ENCODE data around the gene PRSS8. TPM values are rescaled to one million over a fixed set of nuclear protein-coding genes. Genes with fewer than 3 reads are reported as not detected.

Gene PRSS8
- total RNA-seq, 1 donor from 2014 or later, result not detected

- Mint-ChIP-seq H3K27ac (ENCODE audit: unreplicated experiment) (no peak overlapping the region), H3K4me1 (ENCODE audit: low read depth) (peaks cover 13% of the 10 kb centered on the region), H3K4me3 (ENCODE audit: unreplicated experiment) (no peak overlapping the region), H3K27me3 (ENCODE audit: low read depth) (no peaks in the 10 kb centered on the region), H3K36me3 (ENCODE audit: low read depth) (peaks cover 10% of the 10 kb centered on the region), H3K9me3 (ENCODE audit: low read depth) (no peaks in the 10 kb centered on the region)
- no peak for TF ChIP-seq CTCF (IDR thresholded peaks at IDR 0.05)
- DNase-seq (ENCODE audit: low spot score), result no peak
Measured at GRCh38 chr16:31120129-31120528, 15.4 kb downstream of the PRSS8 start.

GRCh38 chr16:31118223-31119155, 17.0 kb downstream of the PRSS8 start:
- H3K9me3 Mint-ChIP-seq (ENCODE audit: low read depth), result no peaks in the 10 kb centered on the region
- no peaks in the 10 kb centered on the region for H3K27me3 Mint-ChIP-seq (ENCODE audit: low read depth)
- no peak for DNase-seq (ENCODE audit: low spot score)
- peaks cover 10% of the 10 kb centered on the region for H3K36me3 Mint-ChIP-seq (ENCODE audit: low read depth)
- H3K27ac Mint-ChIP-seq (ENCODE audit: unreplicated experiment), result peak overlapping the region; percentile 98
- no peak for TF ChIP-seq CTCF (IDR thresholded peaks at IDR 0.05)
- H3K4me1 Mint-ChIP-seq (ENCODE audit: low read depth), result peaks cover 13% of the 10 kb centered on the region
- peak overlapping the region; percentile 94 for H3K4me3 Mint-ChIP-seq (ENCODE audit: unreplicated experiment)

DNA sequence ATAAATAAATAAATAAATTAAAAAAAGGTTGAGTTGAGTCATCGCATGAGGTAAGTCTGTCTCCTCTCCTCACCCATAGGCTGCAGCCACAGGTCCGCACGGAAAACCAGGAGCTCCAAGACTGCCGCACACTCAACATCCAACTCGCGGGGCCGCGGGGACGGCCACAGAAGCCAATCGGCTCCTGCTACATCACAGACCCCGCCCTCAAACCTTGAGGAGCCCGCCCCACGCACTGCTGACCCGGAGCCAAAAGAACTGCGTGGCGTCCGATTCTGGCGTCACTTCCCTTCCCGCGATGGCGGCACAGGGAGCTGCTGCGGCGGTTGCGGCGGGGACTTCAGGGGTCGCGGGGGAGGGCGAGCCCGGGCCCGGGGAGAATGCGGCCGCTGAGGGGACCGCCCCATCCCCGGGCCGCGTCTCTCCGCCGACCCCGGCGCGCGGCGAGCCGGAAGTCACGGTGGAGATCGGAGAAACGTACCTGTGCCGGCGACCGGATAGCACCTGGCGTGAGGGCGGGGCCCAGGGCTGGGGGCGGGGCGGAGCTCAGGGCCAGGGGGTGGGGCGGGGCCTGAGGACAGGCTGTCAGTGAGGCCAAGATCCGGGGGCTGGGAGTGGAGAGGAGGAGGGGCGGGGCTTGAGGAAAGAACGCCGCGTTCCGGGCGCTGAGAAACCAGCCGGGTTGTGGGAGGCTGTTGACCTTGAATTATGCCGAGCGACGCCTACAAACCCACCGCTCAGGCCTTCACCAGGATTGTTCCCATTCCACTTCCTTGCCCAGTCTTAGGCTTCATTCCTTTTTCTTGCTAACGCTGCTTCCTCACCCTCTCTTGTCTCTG, 17.9 kb downstream of the PRSS8 start, which contains the start of gene KAT8:
TSS of gene KAT8 (plus strand) at position 281 of the 839 bp plus-strand sequence. CDS start at position 299, 18 bp downstream.
- peak; percentile 14 for TF ChIP-seq CTCF (IDR thresholded peaks at IDR 0.05)
- Mint-ChIP-seq H3K4me3 (ENCODE audit: unreplicated experiment) (peak within 1 kb of the TSS; percentile 94), H3K27me3 (ENCODE audit: low read depth) (no peaks in the 10 kb centered on the region), H3K4me1 (ENCODE audit: low read depth) (peaks cover 13% of the 10 kb centered on the region), H3K36me3 (ENCODE audit: low read depth) (peaks cover 10% of the 10 kb centered on the region), H3K9me3 (ENCODE audit: low read depth) (no peaks in the 10 kb centered on the region), H3K27ac (ENCODE audit: unreplicated experiment) (peak within 1 kb of the TSS; percentile 98)
- peak; percentile 99 for DNase-seq (ENCODE audit: low spot score)

DNA sequence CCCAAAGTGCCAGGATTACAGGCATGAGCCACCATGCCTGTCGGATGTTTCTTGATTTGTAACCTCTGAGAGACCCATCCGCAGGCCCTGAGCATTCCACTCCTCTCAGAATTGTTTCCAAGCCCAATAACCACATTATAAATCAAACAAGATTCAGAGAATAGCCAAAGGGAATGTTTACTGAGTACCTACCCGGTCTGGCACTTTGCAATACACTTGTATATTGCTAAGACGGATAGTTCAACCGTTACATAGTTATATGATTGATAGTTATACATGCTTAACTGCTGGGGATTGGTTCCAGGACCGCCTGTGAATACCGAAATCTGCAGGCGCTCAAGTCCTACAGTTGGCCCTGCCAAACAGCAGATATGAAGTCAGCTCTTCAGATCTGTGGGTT, 21.1 kb downstream of the PRSS8 start:
- Mint-ChIP-seq H3K4me3 (ENCODE audit: unreplicated experiment) (no peak overlapping the region), H3K9me3 (ENCODE audit: low read depth) (no peaks in the 10 kb centered on the region), H3K27me3 (ENCODE audit: low read depth) (no peaks in the 10 kb centered on the region), H3K36me3 (ENCODE audit: low read depth) (peaks cover 16% of the 10 kb centered on the region), H3K4me1 (ENCODE audit: low read depth) (peaks cover 20% of the 10 kb centered on the region), H3K27ac (ENCODE audit: unreplicated experiment) (peak overlapping the region; percentile 32)
- no peak for TF ChIP-seq CTCF (IDR thresholded peaks at IDR 0.05)
- no peak for DNase-seq (ENCODE audit: low spot score)
